Measurements from ENCODE around the gene TEP1. TPM values are rescaled to one million over a fixed set of nuclear protein-coding genes. Genes with fewer than 3 reads are reported as not detected.

Gene TEP1
- total and polyA plus RNA-seq, 2 experiments from 2014 or later = 10.7 to 29.4 TPM

GRCh38 chr14:20419419-20419818 lies 6.1 kb upstream of the TEP1 start:
- Histone ChIP-seq H4K20me1 (ENCODE audit: insufficient read depth, poor library complexity, severe bottlenecking) (no peaks in the 10 kb centered on the region), H3K9me3 (ENCODE audit: low read depth) (no peaks in the 10 kb centered on the region), H3K4me1 (ENCODE audit: insufficient read depth) (peaks cover 10% of the 10 kb centered on the region), H3K4me3 (no peak overlapping the region), H3K9me2 (replicated peaks; ENCODE audit: insufficient read depth) (no peaks in the 10 kb centered on the region), H3K79me2 (no peaks in the 10 kb centered on the region), H3K27ac (peak overlapping the region; percentile 93), H2AFZ (no peak overlapping the region), H3K27me3 (no peaks in the 10 kb centered on the region), H3K36me3 (replicated peaks; ENCODE audit: insufficient read depth, low read depth) (no peaks in the 10 kb centered on the region), H3K4me2 (no peak overlapping the region)
- DNase-seq (ENCODE audit: low spot score) = no peak
- TF ChIP-seq EZH2 (IDR thresholded peaks at IDR 0.05; ENCODE audit: borderline replicate concordance) (no peak), EZH2phosphoT487 (IDR thresholded peaks at IDR 0.05; ENCODE audit: low read depth, severe bottlenecking, unreplicated experiment) (no peak), CTCF (IDR thresholded peaks at IDR 0.05; ENCODE audit: poor library complexity) (no peak)
- WGBS (ENCODE audit: low lambda C conversion rate, missing lambda C conversion rate) = 95% methylated on average over 1 of the region's 1 CpG

GRCh38 chr14:20418501-20418909 lies 5.2 kb upstream of the TEP1 start:
- Histone ChIP-seq H3K36me3 (replicated peaks; ENCODE audit: insufficient read depth, low read depth) (no peaks in the 10 kb centered on the region), H2AFZ (no peak overlapping the region), H3K27ac (peak overlapping the region; percentile 93), H3K9me2 (replicated peaks; ENCODE audit: insufficient read depth) (no peaks in the 10 kb centered on the region), H3K4me3 (no peak overlapping the region), H3K79me2 (no peaks in the 10 kb centered on the region), H4K20me1 (ENCODE audit: insufficient read depth, poor library complexity, severe bottlenecking) (no peaks in the 10 kb centered on the region), H3K4me1 (ENCODE audit: insufficient read depth) (peaks cover 17% of the 10 kb centered on the region), H3K4me2 (peak overlapping the region; percentile 42), H3K27me3 (no peaks in the 10 kb centered on the region), H3K9me3 (ENCODE audit: low read depth) (no peaks in the 10 kb centered on the region)
- TF ChIP-seq EZH2phosphoT487 (IDR thresholded peaks at IDR 0.05; ENCODE audit: low read depth, severe bottlenecking, unreplicated experiment) (no peak), CTCF (IDR thresholded peaks at IDR 0.05; ENCODE audit: poor library complexity) (no peak), EZH2 (IDR thresholded peaks at IDR 0.05; ENCODE audit: borderline replicate concordance) (no peak)
- WGBS (ENCODE audit: low lambda C conversion rate, missing lambda C conversion rate) = 44% methylated on average over 2 of the region's 2 CpGs
- DNase-seq (ENCODE audit: low spot score) = peak; percentile 74

GRCh38 chr14:20417250-20418186 lies 4.2 kb upstream of the TEP1 start:
- H3K27ac ChIP-seq = peak overlapping the region; percentile 84
- H3K4me2 ChIP-seq = peak overlapping the region; percentile 42
- peaks cover 17% of the 10 kb centered on the region for H3K4me1 ChIP-seq (ENCODE audit: insufficient read depth)
- TF ChIP-seq EZH2 (IDR thresholded peaks at IDR 0.05; ENCODE audit: borderline replicate concordance) (no peak), CTCF (IDR thresholded peaks at IDR 0.05; ENCODE audit: poor library complexity) (no peak), EZH2phosphoT487 (IDR thresholded peaks at IDR 0.05; ENCODE audit: low read depth, severe bottlenecking, unreplicated experiment) (no peak)
- H3K79me2 ChIP-seq = no peaks in the 10 kb centered on the region
- no peaks in the 10 kb centered on the region for H3K36me3 ChIP-seq (replicated peaks; ENCODE audit: insufficient read depth, low read depth)
- H2AFZ ChIP-seq = no peak overlapping the region
- no peaks in the 10 kb centered on the region for H3K9me3 ChIP-seq (ENCODE audit: low read depth)
- 70% methylated on average over 7 of the region's 7 CpGs for WGBS (ENCODE audit: low lambda C conversion rate, missing lambda C conversion rate)
- H4K20me1 ChIP-seq (ENCODE audit: insufficient read depth, poor library complexity, severe bottlenecking) = no peaks in the 10 kb centered on the region
- H3K4me3 ChIP-seq = no peak overlapping the region
- no peaks in the 10 kb centered on the region for H3K9me2 ChIP-seq (replicated peaks; ENCODE audit: insufficient read depth)
- H3K27me3 ChIP-seq = no peaks in the 10 kb centered on the region
- DNase-seq (ENCODE audit: low spot score) = no peak
